Activated naive CD4-positive, alpha-beta T cell treated with anti-CD3 and anti-CD28 coated beads, Interleukin-2, amount 50 U/mL, for 16 hours (primary cell): ENCODE measurements around the gene DPEP3.
"Not testable (repeated sequence)": the region's sequence is repeated elsewhere in the genome, so short reads cannot be mapped to it uniquely, and the experiment has no call there.

Source experiments
- DNase-seq: peaks from one replicate; pipeline ENCODE4 v3.0.0-alpha.2; 2020

The DPEP3 gene

GRCh38 chr16:67943619-67944504 lies 36.4 kb downstream of the DPEP3 start, which contains the start of gene LCAT:
Gene LCAT, minus strand, starts transcription at chr16:67944120. Its CDS starts 19 bp downstream, at chr16:67944101.
- DNase-seq: no peak

DNA sequence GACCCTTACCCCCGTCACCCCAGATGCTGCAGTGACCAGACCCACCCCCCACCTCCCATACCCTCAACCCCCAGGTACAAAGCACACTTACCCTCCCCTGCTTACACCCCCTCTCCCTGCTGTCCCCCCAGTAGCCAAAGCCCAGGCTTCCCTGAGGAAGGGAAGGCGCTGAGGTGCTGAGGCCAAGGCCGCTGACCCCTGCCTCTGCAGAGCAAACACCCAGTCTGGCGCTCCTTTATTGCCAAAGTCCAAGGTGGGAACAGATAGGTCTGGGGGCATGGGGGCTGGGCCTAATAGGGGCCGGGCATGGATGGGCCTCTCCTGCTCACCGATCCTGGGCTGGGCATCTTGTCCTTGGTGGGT lies 37.1 kb downstream of the DPEP3 start:
- no peak for DNase-seq

- DNase-seq: no peak
Measured at GRCh38 chr16:67942510-67943255, 37.6 kb downstream of the DPEP3 start.

DNA sequence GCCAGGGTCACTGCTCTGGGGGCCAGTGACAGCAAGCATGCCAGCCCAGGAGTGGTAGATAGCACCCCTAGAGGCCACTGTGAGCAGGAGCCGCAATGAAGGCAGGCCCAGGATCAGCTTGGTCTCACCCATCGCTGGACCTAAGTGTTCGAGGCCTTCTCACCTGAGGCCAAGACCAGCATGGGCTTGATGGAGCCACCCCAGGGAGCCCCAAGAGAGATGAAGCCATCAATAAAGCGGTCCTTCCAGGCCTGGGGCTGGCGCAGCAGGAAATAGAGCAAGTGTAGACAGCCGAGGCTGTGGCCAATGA lies 38.1 kb downstream of the DPEP3 start:
- DNase-seq: peak; percentile 40

DNA sequence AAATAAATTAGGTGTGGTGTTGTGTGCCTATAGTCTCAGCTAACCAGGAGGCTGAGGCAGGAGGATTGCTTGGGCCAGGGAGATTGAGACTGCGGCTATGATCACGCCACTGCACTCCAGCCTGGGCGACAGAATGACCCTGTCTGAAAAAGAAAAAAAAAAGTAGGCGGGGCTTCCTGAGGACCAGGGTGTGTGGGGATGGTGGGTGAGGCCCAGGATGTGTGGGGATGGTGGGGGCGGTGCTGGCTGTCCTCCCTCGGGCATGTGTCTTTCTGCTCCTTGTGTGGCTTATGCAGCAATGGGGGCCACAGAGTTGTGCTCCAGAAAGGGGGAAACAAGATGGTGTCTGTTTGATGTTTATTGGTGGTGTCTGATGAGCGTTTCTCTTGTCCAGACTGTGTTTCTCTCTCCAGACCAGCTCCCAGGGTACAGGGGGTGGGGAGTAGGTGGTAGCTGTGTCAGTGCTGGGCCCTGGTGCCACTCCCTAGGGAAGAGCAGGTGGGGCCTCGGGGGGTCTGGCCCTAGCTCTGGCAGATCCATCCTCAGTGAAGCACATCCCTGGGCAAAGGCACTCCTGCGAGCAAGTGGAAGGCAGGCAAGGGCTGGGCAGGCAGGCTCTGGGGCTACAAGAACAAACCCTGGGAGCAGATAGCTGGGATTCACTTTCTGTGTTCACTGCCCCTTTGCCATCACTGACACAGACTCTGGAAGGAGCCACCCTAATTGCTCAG lies 38.7 kb downstream of the DPEP3 start:
- no peak for DNase-seq

- no peak for DNase-seq
Measured at GRCh38 chr16:67940446-67941089, 39.7 kb downstream of the DPEP3 start.

GRCh38 chr16:67939507-67940445 lies 40.5 kb downstream of the DPEP3 start:
- peak; percentile 62 for DNase-seq

- not testable (repeated sequence) for DNase-seq
Measured at GRCh38 chr16:67937713-67938112, 42.6 kb downstream of the DPEP3 start.

DNA sequence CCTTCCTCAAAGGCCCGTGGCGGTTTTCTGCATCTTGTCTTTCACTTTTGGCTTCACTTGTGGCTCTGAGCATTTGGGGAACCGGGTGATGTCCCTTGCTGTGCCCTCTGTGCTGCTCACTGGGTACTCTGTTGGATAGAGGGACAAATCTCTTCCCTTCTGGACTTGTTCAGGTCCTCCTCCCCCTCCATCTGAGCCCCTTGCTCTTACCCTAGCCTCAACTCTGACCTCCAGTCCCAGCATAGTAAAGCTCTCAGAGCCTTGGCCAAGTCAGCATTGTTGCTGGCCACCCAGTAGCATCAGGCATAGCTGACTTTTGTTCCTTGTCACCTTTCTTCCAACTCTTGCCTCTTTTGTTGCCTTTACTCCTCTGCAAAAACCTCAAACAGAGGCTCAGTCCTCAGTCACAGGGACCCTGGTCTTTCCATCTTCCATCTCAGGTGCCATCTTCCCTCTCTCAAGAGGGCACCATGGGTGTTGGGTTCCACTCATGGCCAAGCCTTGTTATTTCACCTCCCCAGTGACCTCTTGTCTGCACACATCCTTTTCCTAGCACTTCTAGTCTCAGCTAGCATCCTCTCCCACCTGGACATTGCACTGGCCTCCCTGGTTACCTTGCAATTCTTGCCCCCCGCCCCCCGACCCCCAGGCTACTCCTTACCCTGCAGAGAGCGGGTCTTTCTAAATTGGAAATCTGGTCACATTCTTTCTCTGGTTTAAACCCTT lies 43.3 kb downstream of the DPEP3 start:
- DNase-seq: peak; percentile 77

- peak; percentile 56 for DNase-seq
Measured at GRCh38 chr16:67936124-67936879, 44.0 kb downstream of the DPEP3 start, which contains the start of gene PSMB10. Gene PSMB10, minus strand, starts transcription at chr16:67936850. Its CDS starts 101 bp downstream, at chr16:67936749.

GRCh38 chr16:67935402-67936123 lies 44.7 kb downstream of the DPEP3 start:
- DNase-seq: peak; percentile 95

GRCh38 chr16:67935101-67935401 lies 45.2 kb downstream of the DPEP3 start:
- DNase-seq: no peak

DNA sequence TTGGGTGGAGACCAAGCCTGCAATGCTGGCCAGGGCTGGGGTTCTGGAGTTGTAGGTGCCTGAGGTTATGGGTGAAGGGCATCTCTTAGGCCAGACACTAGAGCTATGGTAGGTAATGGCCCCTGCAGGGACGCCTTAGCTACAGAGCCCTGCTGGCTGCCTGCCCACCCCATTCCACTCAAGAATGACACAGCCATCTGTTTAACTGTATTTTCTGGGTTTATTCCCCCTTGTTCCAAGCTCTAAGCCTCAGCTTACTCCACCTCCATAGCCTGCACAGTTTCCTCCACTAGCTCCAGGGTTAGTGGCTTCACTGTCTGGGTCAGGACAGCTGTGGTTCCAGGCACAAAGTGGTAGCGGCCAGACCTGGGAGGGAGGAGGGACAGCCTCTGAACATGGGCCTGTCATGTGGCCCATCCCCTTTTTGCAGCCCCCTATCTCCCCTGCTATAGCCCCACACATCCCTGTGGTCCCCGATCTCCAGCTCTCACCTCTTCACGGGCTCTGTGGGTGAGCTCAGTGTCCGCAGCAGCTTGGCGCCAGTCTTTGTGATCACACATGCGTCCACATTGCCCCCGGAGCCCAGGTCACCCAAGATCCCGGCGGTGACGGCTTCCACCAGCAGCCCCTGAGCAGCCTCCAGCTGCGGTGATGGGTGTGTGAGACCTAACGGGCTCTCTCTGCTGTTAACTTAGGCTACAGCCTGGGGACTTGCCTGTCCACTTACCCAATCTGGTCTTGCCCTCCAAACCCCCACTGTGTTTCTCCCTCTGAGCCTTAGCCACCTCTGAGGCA lies 45.8 kb downstream of the DPEP3 start:
- DNase-seq: no peak

GRCh38 chr16:67933805-67934204 lies 46.5 kb downstream of the DPEP3 start:
- DNase-seq: no peak

DNA sequence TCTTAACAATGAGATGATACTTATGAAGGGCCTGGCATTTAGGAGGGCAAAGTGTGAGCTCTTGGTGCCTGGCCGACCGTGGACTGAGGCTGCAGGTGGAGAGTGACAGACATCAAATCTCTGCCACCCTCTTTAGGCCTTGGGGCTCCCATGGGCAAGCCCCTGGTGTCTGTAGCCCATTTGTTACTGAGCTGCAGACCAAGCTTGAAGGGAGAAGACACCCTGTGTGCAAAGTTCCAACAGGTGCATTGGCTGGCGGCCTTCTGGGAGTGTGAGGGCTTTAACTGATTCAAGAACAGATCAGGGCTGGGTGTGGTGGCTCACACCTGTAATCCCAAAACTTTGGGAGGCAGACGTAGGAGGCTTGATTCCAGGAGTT lies 47.8 kb downstream of the DPEP3 start:
- no peak for DNase-seq

DNA sequence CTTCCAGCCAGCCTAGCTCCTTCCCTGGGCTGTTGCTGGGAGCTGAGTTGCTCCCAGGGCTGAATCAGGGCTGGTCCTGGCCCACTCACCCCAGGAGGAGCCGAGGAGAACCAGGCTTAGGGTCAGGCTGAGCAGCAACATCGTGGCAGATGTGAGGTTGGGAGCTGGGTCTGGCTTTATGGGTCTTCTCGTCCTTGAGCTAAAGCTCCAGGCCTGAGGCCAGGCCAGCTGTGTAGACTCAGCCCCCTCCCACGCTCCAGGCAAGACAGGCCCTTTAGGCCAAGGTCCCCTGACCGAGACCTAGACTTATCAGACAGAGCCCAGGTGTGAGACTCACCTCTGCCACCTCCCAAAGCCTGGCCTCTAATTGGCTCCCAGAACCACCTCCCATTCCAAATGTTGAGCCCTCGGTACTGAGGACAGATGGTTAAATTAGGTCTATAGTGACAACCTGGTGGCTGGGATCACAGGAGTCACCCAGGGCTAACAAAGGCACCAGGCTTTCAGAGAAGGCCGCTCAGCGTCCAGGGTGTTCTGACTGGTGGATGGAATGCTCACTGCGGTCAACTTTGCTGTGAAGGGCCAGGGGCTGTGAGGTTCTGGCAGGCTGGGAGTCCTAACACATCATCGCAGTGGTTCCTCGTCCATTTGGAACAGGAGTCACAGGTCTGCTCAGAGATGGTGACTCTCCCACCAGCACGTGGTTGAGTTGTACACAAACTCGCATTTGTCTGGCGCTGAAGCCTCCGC lies 48.4 kb downstream of the DPEP3 start, which contains the start of gene CTRL:
Gene CTRL, minus strand, starts transcription at position 151 of the 750 bp plus-strand sequence. Its CDS starts 10 bp downstream, at position 141.
- no peak for DNase-seq

- DNase-seq: no peak
Measured at GRCh38 chr16:67930678-67931211, 49.6 kb downstream of the DPEP3 start.

GRCh38 chr16:67930191-67930590 lies 50.1 kb downstream of the DPEP3 start:
- DNase-seq: no peak
